Neural cell (in vitro differentiated cells): Measurements from ENCODE around the gene NPIPA5. TPM values are rescaled to one million over a fixed set of nuclear protein-coding genes. Genes with fewer than 3 reads are reported as not detected.
"Not testable (repeated sequence)": the region's sequence is repeated elsewhere in the genome, so short reads cannot be mapped to it uniquely, and the experiment has no call there.

Source experiments
- H2AFZ ChIP-seq: fragments of 200-600, 300-800 bp; sonication (generic), shearing (Covaris generic); 2 replicates; pipeline ENCODE4 v1.6.0; 2014; ENCODE audit warnings: low read depth, mild to moderate bottlenecking, antibody characterized with exemption, low read length, moderate library complexity
- H3F3A ChIP-seq: fragments of 200-600 bp; shearing (Covaris generic); 2 replicates; pipeline ENCODE4 v1.6.1; 2016; ENCODE audit warnings: mild to moderate bottlenecking, moderate library complexity, mixed read lengths, antibody characterized with exemption, low read length; ENCODE audit not compliant: insufficient read depth, poor library complexity, severe bottlenecking
- H3K27ac ChIP-seq: fragments of 200-600, 300-800 bp; sonication (generic), shearing (Covaris generic); 2 replicates; pipeline ENCODE4 v1.5.1; 2014; ENCODE audit warnings: mild to moderate bottlenecking, low read length, moderate library complexity
- H3K27me3 ChIP-seq: fragments of 300-800, 200-600 bp; sonication (generic), shearing (Covaris generic); 2 replicates; pipeline ENCODE4 v1.6.0; 2014; ENCODE audit warnings: mild to moderate bottlenecking, low read depth, low read length, moderate library complexity; ENCODE audit not compliant: insufficient read depth
- H3K36me3 ChIP-seq: fragments of 300-800, 200-600 bp; sonication (generic), shearing (Covaris generic); 2 replicates; pipeline ENCODE4 v1.5.1; 2014; ENCODE audit warnings: mild to moderate bottlenecking, antibody characterized with exemption, low read length, moderate library complexity; ENCODE audit not compliant: insufficient read depth
- H3K4me2 ChIP-seq: fragments of 300-800, 200-600 bp; sonication (generic), shearing (Covaris generic); 2 replicates; pipeline ENCODE4 v1.6.0; 2014; ENCODE audit warnings: mild to moderate bottlenecking, low read length
- H3K4me3 ChIP-seq: fragments of 300-800, 200-600 bp; sonication (generic), shearing (Covaris generic); 2 replicates; pipeline ENCODE4 v1.5.1; 2014; ENCODE audit warnings: mild to moderate bottlenecking, low read length, moderate library complexity
- H3K79me2 ChIP-seq: fragments of 200-600 bp; shearing (Covaris generic); replicated peaks from 2 replicates; pipeline ENCODE4 v1.6.0; 2014; ENCODE audit warnings: mild to moderate bottlenecking, low read length, moderate library complexity; ENCODE audit not compliant: insufficient read depth
- H3K9ac ChIP-seq: fragments of 300-800, 200-600 bp; sonication (generic), shearing (Covaris generic); 2 replicates; pipeline ENCODE4 v1.6.1; 2016; ENCODE audit warnings: mild to moderate bottlenecking, low read length, mixed read lengths
- H3K9me2 ChIP-seq: fragments of 200-600 bp; shearing (Covaris generic); 2 replicates; pipeline ENCODE4 v1.6.1; 2016; ENCODE audit warnings: mild to moderate bottlenecking, low read length, mixed read lengths; ENCODE audit not compliant: insufficient read depth
- H3K9me3 ChIP-seq: fragments of 200-600, 300-800 bp; sonication (generic), shearing (Covaris generic); 2 replicates; pipeline ENCODE4 v1.6.1; 2016; ENCODE audit warnings: mild to moderate bottlenecking, mixed run types, low read length, moderate library complexity, mixed read lengths
- H4K20me1 ChIP-seq: fragments of 200-600 bp; shearing (Covaris generic); 2 replicates; pipeline ENCODE4 v1.6.1; 2016; ENCODE audit warnings: mild to moderate bottlenecking, mixed run types; ENCODE audit not compliant: insufficient read depth
- EP300 ChIP-seq: fragments of 450-650 bp; conservative IDR thresholded peaks from 2 replicates; pipeline ENCODE4 v1.6.1; 2014; ENCODE audit warnings: antibody characterized with exemption, mild to moderate bottlenecking, moderate library complexity; ENCODE audit not compliant: poor library complexity, severe bottlenecking
- EZH2 ChIP-seq: fragments of 200-600, 300-800 bp; shearing (Covaris generic), sonication (generic); IDR thresholded peaks from 2 replicates; pipeline ENCODE4 v1.6.1; 2014; ENCODE audit warnings: antibody characterized with exemption, low read length, borderline replicate concordance, mild to moderate bottlenecking; ENCODE audit not compliant: insufficient read depth, poor library complexity, severe bottlenecking
- MXI1 ChIP-seq: fragments of 450-650 bp; conservative IDR thresholded peaks from 2 replicates; pipeline ENCODE4 v1.6.1; 2014; ENCODE audit warnings: antibody characterized with exemption, mild to moderate bottlenecking; ENCODE audit not compliant: poor library complexity, severe bottlenecking
- POLR2AphosphoS5 ChIP-seq: IDR thresholded peaks from 2 replicates; pipeline ENCODE4 v1.6.1; 2012
- RAD21 ChIP-seq: fragments of 450-650 bp; conservative IDR thresholded peaks from 2 replicates; pipeline ENCODE4 v1.6.1; 2014; ENCODE audit warnings: antibody characterized with exemption, mild to moderate bottlenecking, moderate library complexity
- SMC3 ChIP-seq: fragments of 450-650 bp; conservative IDR thresholded peaks from 2 replicates; pipeline ENCODE4 v1.6.1; 2014; ENCODE audit warnings: antibody characterized with exemption, mild to moderate bottlenecking, moderate library complexity; ENCODE audit not compliant: poor library complexity
- TAF1 ChIP-seq: IDR thresholded peaks from 2 replicates; pipeline ENCODE4 v1.6.1; 2012; ENCODE audit warnings: low read depth
- polyA plus RNA-seq: library from polyadenylated mRNA; depleted of rRNA; stranded (reverse); fragments of >200 nt; gene quantifications from 2 replicates; pipeline ENCODE4 v1.2.3, GENCODE V29; 2014
- TF ChIP-seq, protein P1 (sequence below): fragments of 450-650 bp; IDR thresholded peaks from 2 replicates; pipeline ENCODE4 v1.5.1; 2014; ENCODE audit warnings: antibody characterized with exemption, mild to moderate bottlenecking, moderate library complexity; ENCODE audit not compliant: poor library complexity, severe bottlenecking
- TF ChIP-seq, protein P2 (sequence below): IDR thresholded peaks from 2 replicates; pipeline ENCODE4 v1.6.1; 2012; ENCODE audit warnings: borderline replicate concordance

NPIPA5 gene
- polyA plus RNA-seq, 1 donor from 2014 or later: 27.2 TPM

DNA sequence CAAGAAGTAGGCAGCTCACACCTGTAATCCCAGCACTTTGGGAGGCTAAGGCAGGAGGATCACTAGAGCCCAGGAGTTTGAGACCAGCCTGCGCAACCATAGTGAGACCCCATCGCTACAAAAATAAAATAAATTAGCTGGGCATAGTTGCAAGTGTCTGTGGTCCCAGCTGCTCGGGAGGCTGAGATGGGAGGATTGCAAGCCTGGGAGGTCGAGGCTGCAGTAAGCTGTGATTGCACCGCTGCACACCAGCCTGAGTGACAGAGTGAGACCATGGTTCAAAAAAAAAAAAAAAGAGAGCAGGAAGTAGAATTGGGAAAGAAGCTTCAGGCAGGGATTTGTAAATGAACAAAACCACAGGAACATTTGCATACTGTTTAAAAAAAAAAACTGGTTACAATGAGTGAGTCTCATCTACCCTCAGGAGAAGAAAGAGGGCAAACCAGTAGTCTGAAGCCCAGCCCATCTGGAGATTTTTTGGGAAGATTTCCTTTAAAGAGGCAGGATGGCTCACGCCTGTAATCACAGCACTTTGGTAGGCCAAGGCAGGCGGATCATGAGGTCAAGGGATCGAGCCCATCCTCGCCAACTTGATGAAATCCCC is 25.4 kb upstream of the NPIPA5 start:
- Histone ChIP-seq H3F3A (no peaks in the 10 kb centered on the region), H3K4me2 (no peak overlapping the region), H3K9me3 (no peaks in the 10 kb centered on the region), H2AFZ (no peak overlapping the region), H3K36me3 (no peaks in the 10 kb centered on the region), H3K27ac (no peak overlapping the region), H3K9ac (no peak overlapping the region), H3K4me3 (no peak overlapping the region), H4K20me1 (no peaks in the 10 kb centered on the region), H3K9me2 (no peaks in the 10 kb centered on the region), H3K27me3 (no peaks in the 10 kb centered on the region), H3K79me2 (no peaks in the 10 kb centered on the region)
- TF ChIP-seq EZH2 (no peak), TAF1 (no peak)
- TF ChIP-seq, protein P1, sequence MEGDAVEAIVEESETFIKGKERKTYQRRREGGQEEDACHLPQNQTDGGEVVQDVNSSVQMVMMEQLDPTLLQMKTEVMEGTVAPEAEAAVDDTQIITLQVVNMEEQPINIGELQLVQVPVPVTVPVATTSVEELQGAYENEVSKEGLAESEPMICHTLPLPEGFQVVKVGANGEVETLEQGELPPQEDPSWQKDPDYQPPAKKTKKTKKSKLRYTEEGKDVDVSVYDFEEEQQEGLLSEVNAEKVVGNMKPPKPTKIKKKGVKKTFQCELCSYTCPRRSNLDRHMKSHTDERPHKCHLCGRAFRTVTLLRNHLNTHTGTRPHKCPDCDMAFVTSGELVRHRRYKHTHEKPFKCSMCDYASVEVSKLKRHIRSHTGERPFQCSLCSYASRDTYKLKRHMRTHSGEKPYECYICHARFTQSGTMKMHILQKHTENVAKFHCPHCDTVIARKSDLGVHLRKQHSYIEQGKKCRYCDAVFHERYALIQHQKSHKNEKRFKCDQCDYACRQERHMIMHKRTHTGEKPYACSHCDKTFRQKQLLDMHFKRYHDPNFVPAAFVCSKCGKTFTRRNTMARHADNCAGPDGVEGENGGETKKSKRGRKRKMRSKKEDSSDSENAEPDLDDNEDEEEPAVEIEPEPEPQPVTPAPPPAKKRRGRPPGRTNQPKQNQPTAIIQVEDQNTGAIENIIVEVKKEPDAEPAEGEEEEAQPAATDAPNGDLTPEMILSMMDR: no peak
- TF ChIP-seq, protein P2, sequence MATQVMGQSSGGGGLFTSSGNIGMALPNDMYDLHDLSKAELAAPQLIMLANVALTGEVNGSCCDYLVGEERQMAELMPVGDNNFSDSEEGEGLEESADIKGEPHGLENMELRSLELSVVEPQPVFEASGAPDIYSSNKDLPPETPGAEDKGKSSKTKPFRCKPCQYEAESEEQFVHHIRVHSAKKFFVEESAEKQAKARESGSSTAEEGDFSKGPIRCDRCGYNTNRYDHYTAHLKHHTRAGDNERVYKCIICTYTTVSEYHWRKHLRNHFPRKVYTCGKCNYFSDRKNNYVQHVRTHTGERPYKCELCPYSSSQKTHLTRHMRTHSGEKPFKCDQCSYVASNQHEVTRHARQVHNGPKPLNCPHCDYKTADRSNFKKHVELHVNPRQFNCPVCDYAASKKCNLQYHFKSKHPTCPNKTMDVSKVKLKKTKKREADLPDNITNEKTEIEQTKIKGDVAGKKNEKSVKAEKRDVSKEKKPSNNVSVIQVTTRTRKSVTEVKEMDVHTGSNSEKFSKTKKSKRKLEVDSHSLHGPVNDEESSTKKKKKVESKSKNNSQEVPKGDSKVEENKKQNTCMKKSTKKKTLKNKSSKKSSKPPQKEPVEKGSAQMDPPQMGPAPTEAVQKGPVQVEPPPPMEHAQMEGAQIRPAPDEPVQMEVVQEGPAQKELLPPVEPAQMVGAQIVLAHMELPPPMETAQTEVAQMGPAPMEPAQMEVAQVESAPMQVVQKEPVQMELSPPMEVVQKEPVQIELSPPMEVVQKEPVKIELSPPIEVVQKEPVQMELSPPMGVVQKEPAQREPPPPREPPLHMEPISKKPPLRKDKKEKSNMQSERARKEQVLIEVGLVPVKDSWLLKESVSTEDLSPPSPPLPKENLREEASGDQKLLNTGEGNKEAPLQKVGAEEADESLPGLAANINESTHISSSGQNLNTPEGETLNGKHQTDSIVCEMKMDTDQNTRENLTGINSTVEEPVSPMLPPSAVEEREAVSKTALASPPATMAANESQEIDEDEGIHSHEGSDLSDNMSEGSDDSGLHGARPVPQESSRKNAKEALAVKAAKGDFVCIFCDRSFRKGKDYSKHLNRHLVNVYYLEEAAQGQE: no peak

- no peak overlapping the region for H3K9ac ChIP-seq
- no peaks in the 10 kb centered on the region for H3K27me3 ChIP-seq
- H3K4me2 ChIP-seq: no peak overlapping the region
- no peaks in the 10 kb centered on the region for H3K36me3 ChIP-seq
- no peak overlapping the region for H3K27ac ChIP-seq
- H3K9me3 ChIP-seq: no peaks in the 10 kb centered on the region
- H3F3A ChIP-seq: no peaks in the 10 kb centered on the region
- H3K9me2 ChIP-seq: no peaks in the 10 kb centered on the region
- TF ChIP-seq TAF1 (no peak), POLR2AphosphoS5 (no peak), EZH2 (no peak), RAD21 (no peak), SMC3 (no peak), MXI1 (no peak), EP300 (no peak)
- TF ChIP-seq, protein P1: no peak
- TF ChIP-seq, protein P2: no peak
- no peak overlapping the region for H3K4me3 ChIP-seq
- no peak overlapping the region for H2AFZ ChIP-seq
- H3K79me2 ChIP-seq: no peaks in the 10 kb centered on the region
- H4K20me1 ChIP-seq: no peaks in the 10 kb centered on the region
These were observed 23.9 kb upstream of the NPIPA5 start for GRCh38 chr16:15401972-15402371.

- not testable (repeated sequence) for H3F3A ChIP-seq, H4K20me1 ChIP-seq, H3K27me3 ChIP-seq, H3K36me3 ChIP-seq, H3K4me2 ChIP-seq, H3K9me3 ChIP-seq, H3K9me2 ChIP-seq, H2AFZ ChIP-seq, H3K4me3 ChIP-seq, H3K9ac ChIP-seq, H3K79me2 ChIP-seq, H3K27ac ChIP-seq
These were observed 22.2 kb upstream of the NPIPA5 start for GRCh38 chr16:15400314-15400713.
